Measurements from ENCODE around the gene RIPOR3.

DNA sequence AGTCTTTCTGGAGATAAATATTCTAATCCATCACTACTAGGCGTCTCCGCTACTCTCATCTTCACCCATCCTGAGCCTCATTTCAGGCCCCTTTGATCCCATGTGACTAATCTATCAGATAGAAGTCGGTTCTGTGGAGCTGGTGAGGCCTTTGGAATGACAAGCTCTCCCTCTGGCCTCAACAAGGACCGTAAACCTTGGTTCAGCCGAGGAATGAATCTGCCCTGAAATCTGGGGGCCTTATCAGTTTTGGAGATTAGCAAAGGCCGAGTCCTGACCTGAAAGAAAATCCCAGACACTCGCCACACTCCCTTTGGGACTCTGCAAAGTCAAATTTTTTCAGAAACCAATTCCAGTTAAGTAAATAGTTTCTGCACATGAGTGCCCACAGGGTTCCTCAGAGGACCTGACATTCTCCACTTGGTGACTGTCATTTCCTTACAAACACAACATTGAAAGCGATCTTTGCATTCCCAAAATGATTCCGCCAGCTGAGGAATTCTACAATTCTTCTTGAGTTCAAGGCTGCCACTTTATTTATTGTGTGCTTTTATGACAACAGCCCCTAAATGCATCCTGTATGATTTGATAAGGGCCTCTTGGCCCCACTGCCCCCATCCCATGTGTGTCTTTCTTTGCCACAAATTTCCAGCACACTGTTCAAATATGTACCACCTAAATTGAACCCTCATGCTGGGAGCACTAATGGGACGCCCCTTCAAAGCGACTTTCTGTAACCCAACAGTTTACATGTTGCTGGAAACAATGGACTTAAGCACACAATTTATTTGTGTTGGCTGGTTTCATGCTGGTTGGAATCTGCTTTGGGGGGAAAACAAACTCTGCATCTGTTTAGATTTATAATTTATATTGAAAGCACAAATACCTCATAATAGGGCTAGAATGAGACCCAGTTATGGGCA lies 10.0 kb upstream of the RIPOR3 start:
- TF ChIP-seq EZH2 (IDR thresholded peaks at IDR 0.05; ENCODE audit: borderline replicate concordance, low read length) (no peak), CTCF (IDR thresholded peaks at IDR 0.05; ENCODE audit: low read length) (no peak)
